Ecto neural progenitor cell (in vitro differentiated cells): Measurements from ENCODE around the gene NHS.

ENCODE experiments used
- DNase-seq: peaks from one replicate; pipeline ENCODE4 v3.0.0-alpha.2; 2018; ENCODE audit warnings: low spot score

The NHS gene

GRCh38 chrX:17779434-17779833 lies 404.4 kb downstream of the NHS start:
- DNase-seq, result no peak
